ENCODE measurements around the gene TMEM138. TPM values are rescaled to one million over a fixed set of nuclear protein-coding genes. Genes with fewer than 3 reads are reported as not detected.
A peak's percentile ranks its signal among the peaks of the same experiment; 100 is the strongest.

TMEM138 gene
- total RNA-seq, 3 donors from 2014 or later: 24.6 to 38.5 (median 32.8) TPM

- peaks cover 0 to 6% of the 10 kb centered on the region in 2 donors for H3K4me1 ChIP-seq
- intact Hi-C loops (cut with DNase I; ENCODE audit: low total_unique reads): no loop called here
- no peaks in the 10 kb centered on the region for H3K36me3 ChIP-seq
- DNase-seq (ENCODE audit: low spot score in 2 of 2): no peak
- no peak overlapping the region for H3K4me3 ChIP-seq
- H3K9me3 ChIP-seq: no peaks in the 10 kb centered on the region
- no peak for TF ChIP-seq POLR2A (IDR thresholded peaks at IDR 0.05)
- no peak for TF ChIP-seq CTCF (IDR thresholded peaks at IDR 0.05)
- TF ChIP-seq POLR2AphosphoS5 (IDR thresholded peaks at IDR 0.05): no peak
- H3K27ac ChIP-seq: peak overlapping the region in 1 of 2 donors; percentile 58
- H3K27me3 ChIP-seq: no peaks in the 10 kb centered on the region
These were observed 12.9 kb upstream of the TMEM138 start for GRCh38 chr11:61349189-61349751.

GRCh38 chr11:61349916-61350315 is 12.3 kb upstream of the TMEM138 start:
- H3K4me1 ChIP-seq: peaks cover 0 to 6% of the 10 kb centered on the region in 2 donors
- H3K4me3 ChIP-seq: no peak overlapping the region
- H3K9me3 ChIP-seq: no peaks in the 10 kb centered on the region
- no peaks in the 10 kb centered on the region for H3K36me3 ChIP-seq
- intact Hi-C loops (cut with DNase I; ENCODE audit: low total_unique reads): no loop called here
- no peaks in the 10 kb centered on the region for H3K27me3 ChIP-seq
- no peak for TF ChIP-seq POLR2AphosphoS5 (IDR thresholded peaks at IDR 0.05)
- no peak for TF ChIP-seq CTCF (IDR thresholded peaks at IDR 0.05)
- no peak for TF ChIP-seq POLR2A (IDR thresholded peaks at IDR 0.05)
- peak overlapping the region in 1 of 2 donors; percentile 58 for H3K27ac ChIP-seq
- DNase-seq (ENCODE audit: low spot score in 2 of 2): no peak

DNA sequence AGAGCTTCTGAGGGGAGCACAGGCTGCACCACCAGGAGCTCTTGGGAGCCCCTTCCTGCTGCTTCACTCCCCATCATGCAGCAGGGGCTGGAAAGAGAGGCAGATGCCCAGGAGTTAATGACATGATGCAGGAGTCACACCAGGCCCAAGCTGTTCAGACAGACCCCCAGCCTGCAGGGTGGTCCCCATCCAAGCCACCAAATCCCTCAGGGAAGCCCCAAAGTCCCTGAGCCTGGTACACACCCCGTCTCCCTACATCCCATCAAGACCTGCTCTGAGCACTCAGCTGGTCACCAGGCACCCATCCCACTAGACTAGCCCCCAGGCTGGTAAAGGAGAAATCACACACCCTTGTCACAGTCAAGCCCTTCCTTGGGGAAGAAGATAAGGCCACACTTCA is 11.8 kb upstream of the TMEM138 start:
- no peak for DNase-seq (ENCODE audit: low spot score in 2 of 2)
- no peak overlapping the region for H3K4me3 ChIP-seq
- intact Hi-C loops (cut with DNase I; ENCODE audit: low total_unique reads): no loop called here
- no peaks in the 10 kb centered on the region for H3K27me3 ChIP-seq
- H3K9me3 ChIP-seq: no peaks in the 10 kb centered on the region
- H3K4me1 ChIP-seq: peaks cover 0 to 2% of the 10 kb centered on the region in 2 donors
- TF ChIP-seq CTCF (IDR thresholded peaks at IDR 0.05) (no peak), POLR2A (IDR thresholded peaks at IDR 0.05) (no peak), POLR2AphosphoS5 (IDR thresholded peaks at IDR 0.05) (no peak)
- H3K27ac ChIP-seq: peak overlapping the region in 1 of 2 donors; percentile 19
- no peaks in the 10 kb centered on the region for H3K36me3 ChIP-seq

- H3K27ac ChIP-seq: peak overlapping the region in 1 of 2 donors; percentile 19
- DNase-seq (ENCODE audit: low spot score in 2 of 2): no peak
- no peaks in the 10 kb centered on the region for H3K36me3 ChIP-seq
- no peak overlapping the region for H3K4me3 ChIP-seq
- TF ChIP-seq POLR2AphosphoS5 (IDR thresholded peaks at IDR 0.05): no peak
- TF ChIP-seq POLR2A (IDR thresholded peaks at IDR 0.05): no peak
- TF ChIP-seq CTCF (IDR thresholded peaks at IDR 0.05): no peak
- H3K4me1 ChIP-seq: no peaks in the 10 kb centered on the region
- no peaks in the 10 kb centered on the region for H3K9me3 ChIP-seq
- no peaks in the 10 kb centered on the region for H3K27me3 ChIP-seq
- intact Hi-C loops (cut with DNase I; ENCODE audit: low total_unique reads): no loop called here
These were observed 11.4 kb upstream of the TMEM138 start for GRCh38 chr11:61350803-61351202.

GRCh38 chr11:61352038-61352437 is 10.1 kb upstream of the TMEM138 start:
- Histone ChIP-seq H3K27ac (no peak overlapping the region), H3K36me3 (no peaks in the 10 kb centered on the region), H3K27me3 (no peaks in the 10 kb centered on the region), H3K9me3 (no peaks in the 10 kb centered on the region), H3K4me3 (no peak overlapping the region), H3K4me1 (no peaks in the 10 kb centered on the region)
- no peak for DNase-seq (ENCODE audit: low spot score in 2 of 2)
- TF ChIP-seq CTCF (IDR thresholded peaks at IDR 0.05) (no peak), POLR2AphosphoS5 (IDR thresholded peaks at IDR 0.05) (no peak), POLR2A (IDR thresholded peaks at IDR 0.05) (no peak)
- intact Hi-C loops (cut with DNase I; ENCODE audit: low total_unique reads): no loop called here
